ENCODE results near the gene TSPAN31. TPM values are rescaled to one million over a fixed set of nuclear protein-coding genes. Genes with fewer than 3 reads are reported as not detected.

Gene TSPAN31
- total and polyA plus RNA-seq, 10 donors, result 16.9 to 93.1 (median 29.0) TPM

GRCh38 chr12:57754411-57755193 lies 9.8 kb downstream of the TSPAN31 start, which contains the start of gene MARCHF9:
Gene MARCHF9, plus strand, starts transcription at chr12:57755103. Its CDS starts 426 bp downstream, at chr12:57755529.
- WGBS, 5 donors, result 1 to 3% (median 1%) methylated on average over 15 to 41 of the region's 41 CpGs
- peaks cover 0 to 10% (median 0%) of the 10 kb centered on the region in 7 donors for H3K27me3 ChIP-seq (replicated peaks in 1 of 7)
- peaks cover 26 to 82% (median 55%) of the 10 kb centered on the region in 6 donors for H3K4me1 ChIP-seq
- H3K27ac ChIP-seq, result peak within 1 kb of the TSS; percentile 65 to 95 (median 83)
- DNase-seq, result peak; percentile 94
- H3K4me3 ChIP-seq, result peak within 1 kb of the TSS; percentile 58 to 95 (median 70)
- TF ChIP-seq CTCF (IDR thresholded peaks at IDR 0.05 in 8 of 11, conservative IDR thresholded peaks at IDR 0.05 in 3 of 11) (no peak), POLR2AphosphoS5 (IDR thresholded peaks at IDR 0.05) (peak in 2 of 3 donors; percentile 59 to 63)
- no peaks in the 10 kb centered on the region for H3K9me3 ChIP-seq
- intact Hi-C loops (cut with DNase I; ENCODE audit: low total_unique reads), result no loop called here
- peaks cover 0 to 38% (median 28%) of the 10 kb centered on the region in 6 donors for H3K36me3 ChIP-seq

GRCh38 chr12:57755194-57755453 lies 10.3 kb downstream of the TSPAN31 start:
- no peak for TF ChIP-seq CTCF (IDR thresholded peaks at IDR 0.05 in 8 of 11, conservative IDR thresholded peaks at IDR 0.05 in 3 of 11)
- Histone ChIP-seq H3K4me3 (peak overlapping the region; percentile 58 to 95 (median 70)), H3K9me3 (no peaks in the 10 kb centered on the region), H3K4me1 (peaks cover 26 to 81% (median 55%) of the 10 kb centered on the region in 6 donors), H3K27me3 (replicated peaks in 1 of 7) (peaks cover 0 to 10% (median 0%) of the 10 kb centered on the region in 7 donors), H3K36me3 (peaks cover 0 to 32% (median 25%) of the 10 kb centered on the region in 6 donors), H3K27ac (peak overlapping the region; percentile 65 to 95 (median 83))
- intact Hi-C loops (cut with DNase I; ENCODE audit: low total_unique reads), result no loop called here
- WGBS, 5 donors, result 0 to 3% (median 1%) methylated on average over 6 to 34 of the region's 34 CpGs; no CpG with 5 or more reads in 1 of the 5 donors
- DNase-seq, result no peak

- Histone ChIP-seq H3K4me1 (peaks cover 25 to 75% (median 51%) of the 10 kb centered on the region in 6 donors), H3K4me3 (peak overlapping the region; percentile 58 to 95 (median 70)), H3K27me3 (replicated peaks in 1 of 7) (peaks cover 0 to 10% (median 0%) of the 10 kb centered on the region in 7 donors), H3K9me3 (no peaks in the 10 kb centered on the region), H3K27ac (peak overlapping the region; percentile 65 to 95 (median 83)), H3K36me3 (peaks cover 0 to 26% (median 20%) of the 10 kb centered on the region in 6 donors)
- TF ChIP-seq CTCF (IDR thresholded peaks at IDR 0.05 in 8 of 11, conservative IDR thresholded peaks at IDR 0.05 in 3 of 11), result no peak
- peak in 1 of 3 donors; percentile 39 for TF ChIP-seq POLR2AphosphoS5 (IDR thresholded peaks at IDR 0.05)
- WGBS, 5 donors, result 0 to 3% (median 1%) methylated on average over 16 to 76 of the region's 76 CpGs
- DNase-seq, result peak; percentile 91
- intact Hi-C loops (cut with DNase I; ENCODE audit: low total_unique reads), result no loop called here
These were observed 10.9 kb downstream of the TSPAN31 start for GRCh38 chr12:57755454-57756372.

All from spleen (tissue), 11 donors.